Ovary (tissue), 9 donors: Measurements from ENCODE around the gene TYW5. TPM values are rescaled to one million over a fixed set of nuclear protein-coding genes. Genes with fewer than 3 reads are reported as not detected.
A peak's percentile ranks its signal among the peaks of the same experiment; 100 is the strongest.

Source experiments
- DNase-seq, 5 donors: peaks; one replicate each; pipeline ENCODE4 v3.0.0-alpha.2; 2019 to 2020
- H3K27ac ChIP-seq, 2 donors: fragments of 200-600 bp; one replicate each; pipeline versions ENCODE4 v1.5.1 to v1.8.0; 2019 to 2022
- H3K27me3 ChIP-seq: fragments of 200-600 bp; one replicate; pipeline ENCODE4 v1.8.0; 2022
- H3K36me3 ChIP-seq: fragments of 200-600 bp; sonication (generic); one replicate; pipeline ENCODE4 v1.5.1; 2019
- H3K4me1 ChIP-seq: one replicate; pipeline ENCODE4 v1.8.1; 2013; ENCODE audit warnings: mild to moderate bottlenecking, moderate library complexity; ENCODE audit not compliant: insufficient read depth
- H3K4me3 ChIP-seq: fragments of 200-600 bp; sonication (generic); one replicate; pipeline ENCODE4 v1.5.1; 2017
- H3K9me3 ChIP-seq, 2 donors: fragments of 200-600 bp in 1 of 2; sonication (generic) in 1 of 2; one replicate each; pipeline versions ENCODE4 v1.5.1 to v1.8.1; 2013 to 2019; ENCODE audit warnings: mild to moderate bottlenecking in 1 of 2, moderate library complexity in 1 of 2
- EP300 ChIP-seq: sonication (generic); formaldehyde crosslinking; IDR thresholded peaks from one replicate; pipeline ENCODE4 v1.6.1; 2017; ENCODE audit warnings: antibody characterized with exemption
- POLR2A ChIP-seq: fragments of 450-650 bp; IDR thresholded peaks from one replicate; pipeline ENCODE4 v1.6.1; 2017; ENCODE audit warnings: antibody characterized with exemption, mild to moderate bottlenecking, moderate library complexity
- WGBS, 3 donors: extraction: QIAGEN DNeasy Blood & Tissue Kit in 1 of 3; methylation state at CpG; one replicate each; pipeline versions ENCODE4 v1.1.5 to v1.1.7; 2013 to 2017; 5-methylcytosine and 5-hydroxymethylcytosine counted together
- intact Hi-C, 4 donors: fragments of 100-400 bp; cut with DNase I; formaldehyde crosslinking; loops; one replicate each; pipeline versions ENCODE4 v1.11.0 to v1.15.1; 2022 to 2023
- polyA plus RNA-seq, 2 donors: library from polyadenylated mRNA; stranded (reverse); fragments of 200-250 nt in 1 of 2; fragments of 350-450 nt in 1 of 2; fragmentation: Illumina TruSeq in 1 of 2; extraction: RNeasy Lipid Tissue Mini Kit (QIAGEN cat#74804) in 1 of 2; gene quantifications; one replicate each; pipeline ENCODE4 v1.2.3, GENCODE V29; 2013 to 2014
- total RNA-seq, 7 donors: library from RNA; depleted of rRNA in 2 of 7; stranded (reverse); fragments of >200 nt in 2 of 7; fragmentation: NEBNext Ultra II Directional in 3 of 7; extraction: Animal tissue kit (Norgen Biotek cat#: 25700) in 3 of 7; gene quantifications; one replicate each; pipeline versions ENCODE4 v1.1.0 to v1.2.4, GENCODE V29; 2016 to 2023
- TF ChIP-seq, protein P1 (sequence below), 3 donors: fragments of 450-650 bp in 2 of 3; fragments of 200-600 bp in 1 of 3; IDR thresholded peaks; one replicate each; pipeline versions ENCODE4 v1.5.1 to v1.8.0; 2016 to 2022; ENCODE audit warnings: antibody characterized with exemption in 3 of 3, mild to moderate bottlenecking in 1 of 3
- donor health status: DM: no; HTN: no; CAD: no; lungs with moderate emphysema.
- donor health status: DM: no; HTN: no; CAD: no.
- donor health status: Bipolar disorder and iron deficiency.
- donor health status: DM: yes; HTN: yes; CAD: no.
- donor health status: DM: no; HTN: no; CAD: no.
- donor health status: DM: yes; HTN: yes; CAD: no.

TYW5 gene
- total and polyA plus RNA-seq, 9 donors = 2.8 to 7.5 (median 5.7) TPM

DNA sequence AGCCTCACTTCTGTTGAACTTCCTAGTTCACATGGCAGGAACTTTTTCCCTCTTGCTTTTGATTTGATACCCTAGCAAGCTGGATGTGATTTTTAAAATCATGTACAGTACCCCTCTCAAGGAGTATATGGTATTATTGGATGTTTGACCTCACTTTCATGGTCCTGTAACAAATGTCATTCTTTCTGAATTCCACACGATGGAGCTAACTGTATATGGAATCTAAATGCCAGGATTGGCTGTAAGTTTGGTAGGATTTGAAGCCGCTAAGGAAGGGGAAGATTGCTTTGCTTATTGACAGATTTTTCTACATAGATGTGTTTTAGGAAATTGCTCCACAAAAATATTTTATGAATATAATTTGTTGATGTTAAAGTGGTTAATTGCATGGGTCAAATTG lies 18.4 kb upstream of the TYW5 start:
- 11 to 24% (median 15%) methylated on average over 2 of the region's 2 CpGs for WGBS, 3 donors
- TF ChIP-seq, protein P1, sequence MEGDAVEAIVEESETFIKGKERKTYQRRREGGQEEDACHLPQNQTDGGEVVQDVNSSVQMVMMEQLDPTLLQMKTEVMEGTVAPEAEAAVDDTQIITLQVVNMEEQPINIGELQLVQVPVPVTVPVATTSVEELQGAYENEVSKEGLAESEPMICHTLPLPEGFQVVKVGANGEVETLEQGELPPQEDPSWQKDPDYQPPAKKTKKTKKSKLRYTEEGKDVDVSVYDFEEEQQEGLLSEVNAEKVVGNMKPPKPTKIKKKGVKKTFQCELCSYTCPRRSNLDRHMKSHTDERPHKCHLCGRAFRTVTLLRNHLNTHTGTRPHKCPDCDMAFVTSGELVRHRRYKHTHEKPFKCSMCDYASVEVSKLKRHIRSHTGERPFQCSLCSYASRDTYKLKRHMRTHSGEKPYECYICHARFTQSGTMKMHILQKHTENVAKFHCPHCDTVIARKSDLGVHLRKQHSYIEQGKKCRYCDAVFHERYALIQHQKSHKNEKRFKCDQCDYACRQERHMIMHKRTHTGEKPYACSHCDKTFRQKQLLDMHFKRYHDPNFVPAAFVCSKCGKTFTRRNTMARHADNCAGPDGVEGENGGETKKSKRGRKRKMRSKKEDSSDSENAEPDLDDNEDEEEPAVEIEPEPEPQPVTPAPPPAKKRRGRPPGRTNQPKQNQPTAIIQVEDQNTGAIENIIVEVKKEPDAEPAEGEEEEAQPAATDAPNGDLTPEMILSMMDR (IDR thresholded peaks at IDR 0.05) = peak; percentile 9 to 43 (median 36)
- no peak for TF ChIP-seq EP300
- Histone ChIP-seq H3K4me1 (no peaks in the 10 kb centered on the region), H3K36me3 (no peaks in the 10 kb centered on the region), H3K9me3 (no peaks in the 10 kb centered on the region), H3K27ac (no peak overlapping the region), H3K4me3 (no peak overlapping the region), H3K27me3 (no peaks in the 10 kb centered on the region)
- intact Hi-C loops = loop anchor here in 1 of 4 donors (10.0 kb wide), 1 partner anchor 731 kb away; no protein-coding TSS in a partner anchor
- no peak for DNase-seq

DNA sequence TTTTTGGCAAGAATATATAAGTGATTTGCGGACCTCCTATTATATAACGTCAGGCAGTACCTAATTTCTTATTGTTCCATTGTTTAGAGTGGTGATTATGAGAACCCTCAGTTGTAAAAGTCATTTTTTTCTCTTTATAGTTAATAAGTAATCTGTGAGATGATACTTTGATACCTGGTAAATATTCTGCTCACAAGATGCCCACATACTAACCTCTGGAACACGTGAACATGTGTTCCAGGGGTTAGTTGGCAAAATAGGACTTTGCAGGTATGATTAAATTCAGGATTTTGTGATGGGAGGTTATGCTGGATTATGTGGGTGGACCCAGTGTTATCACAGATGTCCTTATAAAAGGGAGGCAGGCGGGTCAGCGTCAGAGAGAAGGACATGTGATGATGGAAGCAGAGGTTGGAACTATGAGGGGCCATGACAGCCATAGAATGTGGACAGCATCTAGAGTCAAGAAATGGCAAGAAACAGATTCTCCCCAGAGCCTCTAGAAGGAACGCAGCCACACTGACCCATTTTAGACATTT lies 16.9 kb upstream of the TYW5 start:
- no peaks in the 10 kb centered on the region for H3K27me3 ChIP-seq
- no peak for DNase-seq
- H3K4me1 ChIP-seq = no peaks in the 10 kb centered on the region
- intact Hi-C loops = loop anchor here in 1 of 4 donors (10.0 kb wide), 1 partner anchor 733 kb away; no protein-coding TSS in a partner anchor
- no peaks in the 10 kb centered on the region for H3K36me3 ChIP-seq
- no peak overlapping the region for H3K27ac ChIP-seq
- H3K9me3 ChIP-seq = no peaks in the 10 kb centered on the region
- no peak overlapping the region for H3K4me3 ChIP-seq
- TF ChIP-seq EP300 = no peak
- no peak for TF ChIP-seq POLR2A
- TF ChIP-seq, protein P1 (IDR thresholded peaks at IDR 0.05) = no peak
- WGBS, 3 donors = 85 to 88% (median 86%) methylated on average over 6 of the region's 6 CpGs

DNA sequence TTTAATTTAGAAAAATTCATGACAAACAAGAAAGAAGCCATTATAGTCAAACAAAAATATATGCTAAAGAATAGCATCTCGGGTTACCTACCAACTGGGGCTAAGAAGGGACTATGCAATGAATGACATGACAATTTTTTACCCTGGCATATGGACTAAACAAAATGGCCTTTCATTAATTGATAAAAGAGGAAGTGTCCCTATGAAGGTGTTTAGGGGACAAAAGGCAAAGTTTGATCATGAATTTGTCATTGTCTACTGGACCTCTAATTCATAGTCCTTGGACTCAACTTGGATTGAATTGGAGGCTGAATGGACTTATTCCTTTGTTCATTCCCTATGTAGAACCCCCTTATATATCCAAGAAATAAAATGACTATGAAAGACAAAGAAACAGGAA lies 12.8 kb upstream of the TYW5 start:
- no peaks in the 10 kb centered on the region for H3K9me3 ChIP-seq
- intact Hi-C loops = no loop called here
- no peaks in the 10 kb centered on the region for H3K36me3 ChIP-seq
- no peaks in the 10 kb centered on the region for H3K27me3 ChIP-seq
- TF ChIP-seq EP300 (no peak), POLR2A (no peak)
- TF ChIP-seq, protein P1 (IDR thresholded peaks at IDR 0.05) = no peak
- DNase-seq = no peak
- whole genome bisulfite sequencing, 3 donors = 90 to 98% (median 95%) methylated on average over 1 of the region's 1 CpG
- H3K27ac ChIP-seq = no peak overlapping the region
- no peaks in the 10 kb centered on the region for H3K4me1 ChIP-seq
- H3K4me3 ChIP-seq = no peak overlapping the region

DNA sequence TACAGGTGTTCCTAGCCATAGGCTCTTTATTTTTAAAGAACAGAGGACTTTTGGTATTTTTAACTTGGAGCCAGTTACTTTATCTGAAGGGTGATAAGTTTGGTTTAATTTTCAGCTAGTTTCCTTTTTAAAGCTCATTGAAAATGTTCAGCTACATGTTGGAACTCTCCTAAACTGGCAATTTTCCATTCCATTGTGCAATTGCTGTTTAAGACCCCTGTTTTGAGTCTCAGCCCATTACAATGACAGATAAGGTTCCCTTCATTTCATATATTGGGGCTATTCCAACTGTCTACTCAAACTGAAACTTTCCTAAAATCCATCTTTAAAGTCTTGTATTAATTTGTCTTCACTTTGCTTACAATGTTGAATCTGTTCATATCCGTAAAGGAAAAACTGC lies 11.7 kb upstream of the TYW5 start:
- no peak for TF ChIP-seq EP300
- no peak for TF ChIP-seq POLR2A
- TF ChIP-seq, protein P1 (IDR thresholded peaks at IDR 0.05) = no peak
- Histone ChIP-seq H3K27me3 (no peaks in the 10 kb centered on the region), H3K27ac (no peak overlapping the region), H3K4me1 (no peaks in the 10 kb centered on the region), H3K9me3 (no peaks in the 10 kb centered on the region), H3K4me3 (no peak overlapping the region), H3K36me3 (no peaks in the 10 kb centered on the region)
- WGBS, 3 donors = 91 to 97% (median 92%) methylated on average over 1 of the region's 1 CpG
- intact Hi-C loops = no loop called here
- DNase-seq = no peak
